AG04450 (cell line): Measurements from ENCODE around the gene SP9. TPM values are rescaled to one million over a fixed set of nuclear protein-coding genes. Genes with fewer than 3 reads are reported as not detected.
"Not testable (repeated sequence)": the region's sequence is repeated elsewhere in the genome, so short reads cannot be mapped to it uniquely, and the experiment has no call there.

Source experiments
- CTCF ChIA-PET: fragments of 300-600, 350-600 bp; formaldehyde crosslinking; extraction: SDS; loops from one replicate; lab custom pipeline; 2022; ENCODE audit warnings: antibody characterized with exemption, inconsistent platforms; lab: Charles Lee
- POLR2A ChIA-PET: fragments of 350-600 bp; formaldehyde crosslinking; extraction: SDS; loops from one replicate; lab custom pipeline; 2021; ENCODE audit warnings: antibody characterized with exemption, inconsistent platforms; lab: Yijun Ruan, JAX
- DNase-seq: peaks from one replicate; pipeline ENCODE4 v3.0.0-alpha.2; 2011; ENCODE audit warnings: low read depth, low spot score
- H3K27ac ChIP-seq: one replicate; pipeline ENCODE4 v1.5.1; 2012; ENCODE audit warnings: low read depth, low read length, control low read depth
- H3K27me3 ChIP-seq: one replicate; pipeline ENCODE4 v1.6.0; 2012; ENCODE audit warnings: low read length; ENCODE audit not compliant: control insufficient read depth, insufficient read depth
- H3K4me3 ChIP-seq: 2 replicates; pipeline ENCODE4 v1.5.1; 2011; ENCODE audit warnings: mild to moderate bottlenecking, low read depth, low read length, control low read depth
- H3K9me3 ChIP-seq: 2 replicates; pipeline ENCODE4 v1.5.1; 2012; ENCODE audit warnings: low read length; ENCODE audit not compliant: control insufficient read depth, insufficient read depth
- polyA plus RNA-seq: library from polyadenylated mRNA; depleted of rRNA; stranded (reverse); fragments of >200 nt; gene quantifications from 2 replicates; pipeline ENCODE4 v1.2.3, GENCODE V29; 2011
- TF ChIP-seq, protein P1 (sequence below): IDR thresholded peaks from 2 replicates; pipeline ENCODE4 v1.5.1; 2011; ENCODE audit warnings: low read depth, low read length, control low read depth, inconsistent platforms

Gene SP9
- polyA plus RNA-seq, 1 experiment: not detected

DNA sequence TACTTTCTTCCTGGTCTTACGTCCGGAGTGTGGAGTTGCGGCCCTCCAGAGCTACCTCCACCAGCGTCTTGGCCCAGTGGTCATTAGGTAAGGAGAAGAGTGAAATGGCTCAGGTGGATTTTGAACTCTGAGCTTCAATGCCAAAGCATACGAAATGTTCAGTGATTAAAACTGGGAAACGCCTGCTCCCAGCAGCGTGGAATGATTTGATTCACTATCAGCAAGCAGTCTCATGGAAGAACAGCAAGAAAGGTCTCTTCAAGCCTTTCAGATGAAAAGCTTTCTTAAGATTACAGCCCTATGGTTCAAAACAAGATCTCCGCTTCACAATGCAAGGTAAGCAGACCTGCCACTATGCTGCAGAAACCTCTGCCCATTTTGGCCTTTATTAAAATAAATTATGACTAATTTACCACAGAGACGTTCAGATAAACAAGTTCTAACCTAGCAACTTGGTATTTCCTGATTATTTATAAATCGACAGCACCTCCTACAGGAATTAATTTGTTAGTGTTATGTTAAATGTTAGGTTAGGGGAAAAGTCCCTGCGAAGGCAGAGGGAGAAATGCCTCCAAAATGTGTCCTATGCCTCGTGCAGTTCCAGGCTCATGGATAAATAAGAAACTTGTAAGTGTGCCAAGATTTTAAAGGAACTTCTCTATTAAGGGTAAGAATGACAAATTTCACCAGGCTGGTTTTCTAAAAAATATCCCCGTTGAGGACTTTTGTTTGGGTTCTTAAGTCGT is 10.1 kb downstream of the SP9 start:
- Histone ChIP-seq H3K4me3 (no peak overlapping the region), H3K9me3 (peaks cover 4% of the 10 kb centered on the region; the same call in 1 of the 2 replicates), H3K27me3 (peaks cover 44% of the 10 kb centered on the region), H3K27ac (no peak overlapping the region)
- POLR2A ChIA-PET: no interaction called here
- TF ChIP-seq, protein P1, sequence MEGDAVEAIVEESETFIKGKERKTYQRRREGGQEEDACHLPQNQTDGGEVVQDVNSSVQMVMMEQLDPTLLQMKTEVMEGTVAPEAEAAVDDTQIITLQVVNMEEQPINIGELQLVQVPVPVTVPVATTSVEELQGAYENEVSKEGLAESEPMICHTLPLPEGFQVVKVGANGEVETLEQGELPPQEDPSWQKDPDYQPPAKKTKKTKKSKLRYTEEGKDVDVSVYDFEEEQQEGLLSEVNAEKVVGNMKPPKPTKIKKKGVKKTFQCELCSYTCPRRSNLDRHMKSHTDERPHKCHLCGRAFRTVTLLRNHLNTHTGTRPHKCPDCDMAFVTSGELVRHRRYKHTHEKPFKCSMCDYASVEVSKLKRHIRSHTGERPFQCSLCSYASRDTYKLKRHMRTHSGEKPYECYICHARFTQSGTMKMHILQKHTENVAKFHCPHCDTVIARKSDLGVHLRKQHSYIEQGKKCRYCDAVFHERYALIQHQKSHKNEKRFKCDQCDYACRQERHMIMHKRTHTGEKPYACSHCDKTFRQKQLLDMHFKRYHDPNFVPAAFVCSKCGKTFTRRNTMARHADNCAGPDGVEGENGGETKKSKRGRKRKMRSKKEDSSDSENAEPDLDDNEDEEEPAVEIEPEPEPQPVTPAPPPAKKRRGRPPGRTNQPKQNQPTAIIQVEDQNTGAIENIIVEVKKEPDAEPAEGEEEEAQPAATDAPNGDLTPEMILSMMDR: peak; percentile 35
- no peak for DNase-seq
- CTCF ChIA-PET: interaction anchor here (0.8 to 2.5 kb wide), 7 partner anchors 42 to 1317 kb away, joined by 3 to 10 read pairs (median 3); no protein-coding TSS in a partner anchor

DNA sequence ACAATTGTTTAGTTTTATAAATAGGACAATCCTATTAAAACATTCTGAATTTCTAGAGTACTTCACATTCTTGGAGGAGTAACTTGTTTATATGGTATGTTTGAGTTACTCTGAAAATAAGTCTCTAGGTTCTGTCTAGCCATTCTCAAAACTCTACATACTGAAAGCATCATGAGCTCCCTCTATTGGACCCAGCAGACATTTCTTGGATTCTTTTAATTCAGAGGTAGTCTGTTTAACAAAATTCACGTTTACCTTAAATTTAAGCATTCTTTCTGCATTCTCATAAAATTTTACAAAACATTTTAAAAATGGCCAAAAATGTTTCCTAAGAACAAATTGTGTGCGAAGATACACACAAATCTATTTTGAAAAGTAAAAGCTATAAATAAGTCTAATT is 15.3 kb downstream of the SP9 start:
- ChIA-PET POLR2A (no interaction called here), CTCF (interaction anchor here (0.5 to 2.2 kb wide), 13 partner anchors 9 to 1418 kb away, joined by 3 to 6 read pairs (median 3); no protein-coding TSS in a partner anchor)
- Histone ChIP-seq H3K4me3 (no peak overlapping the region), H3K9me3 (no peaks in the 10 kb centered on the region), H3K27ac (no peak overlapping the region), H3K27me3 (no peaks in the 10 kb centered on the region)
- TF ChIP-seq, protein P1: peak; percentile 56
- no peak for DNase-seq

- TF ChIP-seq, protein P1: no peak
- Histone ChIP-seq H3K4me3 (no peak overlapping the region), H3K27me3 (no peaks in the 10 kb centered on the region), H3K27ac (no peak overlapping the region), H3K9me3 (no peaks in the 10 kb centered on the region)
- no peak for DNase-seq
- ChIA-PET POLR2A (no interaction called here), CTCF (interaction anchor here (0.7 to 2.2 kb wide), 11 partner anchors 8 to 949 kb away, joined by 3 to 6 read pairs (median 3); no protein-coding TSS in a partner anchor)
These were observed 15.9 kb downstream of the SP9 start for GRCh38 chr2:174350593-174351181.

DNA sequence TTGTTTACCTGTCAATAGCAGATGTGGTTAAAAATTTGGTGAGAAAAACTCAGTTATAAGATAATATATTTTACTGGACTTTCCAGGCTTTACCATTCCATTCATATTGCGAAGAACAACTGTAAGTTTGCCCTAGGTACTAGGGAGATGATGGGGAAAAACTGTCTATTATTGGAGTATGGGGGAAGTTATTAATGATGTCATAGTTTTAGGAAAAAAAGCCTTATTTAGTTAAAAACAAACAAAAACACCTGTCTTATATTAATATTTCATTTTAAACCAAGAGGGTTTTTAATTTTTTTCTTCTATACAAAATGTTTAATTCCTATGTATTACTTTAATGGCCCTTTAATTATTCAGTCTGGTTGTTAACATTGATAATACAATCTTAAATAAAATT is 18.2 kb downstream of the SP9 start:
- CTCF ChIA-PET: no interaction called here
- POLR2A ChIA-PET: no interaction called here
- Histone ChIP-seq H3K27me3 (no peaks in the 10 kb centered on the region), H3K27ac (no peak overlapping the region), H3K4me3 (no peak overlapping the region), H3K9me3 (no peaks in the 10 kb centered on the region)
- DNase-seq: no peak
- TF ChIP-seq, protein P1: no peak

- ChIA-PET POLR2A (no interaction called here), CTCF (no interaction called here)
- no peaks in the 10 kb centered on the region for H3K9me3 ChIP-seq
- no peak overlapping the region for H3K27ac ChIP-seq
- TF ChIP-seq, protein P1: no peak
- no peak overlapping the region for H3K4me3 ChIP-seq
- no peak for DNase-seq
- no peaks in the 10 kb centered on the region for H3K27me3 ChIP-seq
These were observed 21.6 kb downstream of the SP9 start for GRCh38 chr2:174356347-174356746.

DNA sequence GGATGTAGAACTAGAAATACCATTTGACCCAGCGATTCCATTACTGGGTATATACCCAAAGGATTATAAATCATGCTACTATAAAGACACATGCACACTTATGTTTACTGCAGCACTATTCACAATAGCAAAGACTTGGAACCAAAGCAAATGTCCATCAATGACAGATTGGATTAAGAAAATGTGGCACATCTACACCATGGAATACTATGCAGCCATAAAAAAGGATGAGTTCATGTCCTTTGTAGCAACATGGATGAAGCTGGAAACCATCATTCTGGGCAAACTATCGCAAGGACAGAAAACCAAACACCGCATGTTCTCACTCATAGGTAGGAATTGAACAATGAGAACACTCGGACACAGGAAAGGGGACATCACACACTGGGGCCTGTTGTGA is 24.9 kb downstream of the SP9 start:
- H3K27me3 ChIP-seq, CTCF ChIA-PET, H3K9me3 ChIP-seq, DNase-seq, H3K4me3 ChIP-seq, H3K27ac ChIP-seq, POLR2A ChIA-PET: not testable (repeated sequence)
